Cortex of kidney (tissue), 1 donor: ENCODE results near the gene SPATA32.
"Not testable (repeated sequence)": the region's sequence is repeated elsewhere in the genome, so short reads cannot be mapped to it uniquely, and the experiment has no call there.

Experiments used
- DNase-seq: peaks from one replicate; lab custom pipeline; 2025; lab: John Stamatoyannopoulos, UW

The SPATA32 gene

DNA sequence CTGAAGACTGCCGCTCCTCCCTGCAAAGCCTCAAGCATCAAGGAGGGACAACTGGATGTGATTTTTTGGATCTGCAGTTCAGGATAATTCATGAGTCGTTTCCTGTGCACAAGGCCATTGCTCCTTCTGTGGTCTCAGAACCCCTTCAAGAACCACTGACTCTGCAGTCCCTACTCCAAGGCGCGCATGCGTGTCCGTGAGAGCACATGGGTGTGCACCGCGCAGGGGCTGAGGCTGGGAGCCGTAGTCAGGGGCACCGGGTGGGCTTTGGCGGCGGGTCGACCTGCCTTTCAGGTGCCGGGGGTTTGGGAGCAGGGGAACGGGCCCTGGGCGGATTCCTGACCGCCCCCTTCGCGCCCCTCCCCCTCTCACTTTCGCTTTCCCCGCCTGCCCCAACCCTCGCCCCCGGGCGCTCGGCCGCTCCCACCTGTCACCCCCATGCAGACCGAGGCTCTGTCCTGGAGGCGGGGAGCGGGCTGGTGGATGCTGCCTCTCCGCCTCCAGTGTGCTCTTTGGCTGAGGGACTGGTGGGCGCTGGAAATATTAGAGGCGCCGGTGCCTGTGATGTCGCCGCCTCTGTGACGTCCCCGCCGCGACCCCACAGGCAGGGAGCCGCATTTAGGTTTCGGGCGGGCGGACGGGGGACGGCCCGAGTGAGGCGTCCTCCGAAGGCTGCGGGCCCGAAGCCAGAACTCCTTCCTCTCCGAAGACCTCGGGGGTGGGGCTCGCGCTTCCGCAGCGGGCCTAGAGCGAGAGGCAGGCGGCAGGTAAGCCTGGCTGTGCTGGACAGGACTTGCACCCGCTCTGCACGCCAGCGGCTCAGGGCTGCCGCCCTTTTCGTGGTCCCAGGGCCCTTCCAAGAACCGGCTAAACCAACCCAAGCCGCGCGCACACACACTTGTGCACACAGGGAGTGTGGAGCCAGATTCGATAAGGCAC is at the start of gene SPATA32:
SPATA32 (minus strand) TSS at position 518 of the 939 bp plus-strand sequence; CDS start at position 440, 78 bp downstream.
- DNase-seq, result no peak

DNA sequence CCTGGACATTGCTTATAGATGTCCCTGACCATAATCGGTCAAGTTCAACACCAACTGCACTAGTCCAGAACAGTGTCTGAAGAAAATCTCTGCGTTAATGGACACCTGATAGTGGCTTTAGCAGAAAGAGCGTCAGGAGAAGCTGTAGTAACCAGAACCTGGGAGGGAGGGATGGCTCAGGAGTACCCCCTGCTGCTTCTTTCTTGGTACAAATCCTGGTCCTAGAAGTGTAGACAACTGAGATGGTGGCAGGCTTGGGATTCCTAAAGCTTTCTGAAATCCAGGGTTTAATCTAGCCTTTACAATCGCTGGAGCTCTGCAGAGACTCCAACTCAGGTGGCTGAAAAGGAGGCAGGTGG is 49.5 kb upstream of the SPATA32 start:
- no peak for DNase-seq

- DNase-seq, result no peak
These were observed 48.8 kb upstream of the SPATA32 start for GRCh38 chr17:45310380-45311324.

DNA sequence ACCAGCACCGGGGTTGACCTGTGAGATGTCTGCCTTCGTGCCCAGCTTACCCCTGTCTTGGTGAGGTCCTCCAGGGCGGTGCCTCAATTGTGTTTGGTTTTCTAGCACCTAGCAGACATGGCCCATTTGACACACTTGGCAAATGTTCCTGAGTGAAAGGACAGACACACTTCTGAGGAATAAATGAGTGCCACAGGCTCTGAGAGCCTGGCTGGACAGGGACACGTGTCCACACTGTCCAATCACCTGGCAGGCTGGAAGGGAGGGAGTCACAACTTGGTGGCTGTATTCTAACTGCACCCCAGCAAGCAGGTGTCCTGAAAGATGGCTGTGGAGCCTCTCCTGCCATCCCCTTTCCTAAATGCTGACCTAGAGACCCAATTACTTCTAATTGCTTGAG is 47.5 kb upstream of the SPATA32 start:
- DNase-seq, result no peak

GRCh38 chr17:45308840-45309239 is 46.9 kb upstream of the SPATA32 start:
- DNase-seq, result no peak

GRCh38 chr17:45308016-45308365 is 46.1 kb upstream of the SPATA32 start:
- DNase-seq, result no peak

GRCh38 chr17:45307290-45308015 is 45.6 kb upstream of the SPATA32 start:
- DNase-seq, result no peak

GRCh38 chr17:45306623-45307022 is 44.7 kb upstream of the SPATA32 start:
- DNase-seq, result no peak

- no peak for DNase-seq
These were observed 44.2 kb upstream of the SPATA32 start for GRCh38 chr17:45306094-45306493.

DNA sequence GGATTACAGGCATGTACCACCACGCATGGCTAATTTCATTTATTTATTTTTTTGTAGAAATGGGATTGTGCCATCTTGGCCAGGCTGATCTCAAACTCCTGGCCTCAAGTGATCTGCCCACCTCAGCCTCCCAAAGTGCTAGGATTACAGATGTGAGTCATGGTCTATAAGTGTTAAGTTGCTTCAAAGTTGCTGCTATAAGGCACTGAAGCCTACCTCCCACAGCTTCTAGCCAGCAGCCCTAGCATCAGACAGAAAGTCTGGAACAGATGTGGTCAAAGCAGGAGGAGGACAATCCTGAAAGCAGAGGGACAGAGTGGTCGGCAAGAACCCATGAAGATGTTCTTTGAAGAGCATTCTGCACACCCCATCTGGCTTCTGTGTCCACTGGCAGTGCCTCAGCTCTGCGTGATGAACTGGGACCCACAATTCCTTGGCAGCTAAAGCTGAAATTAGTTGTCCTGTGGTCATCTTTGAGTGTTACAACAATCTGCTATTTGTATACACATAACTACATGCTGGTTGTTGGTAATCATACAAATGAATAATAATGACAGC is 43.7 kb upstream of the SPATA32 start:
- DNase-seq, result no peak

DNA sequence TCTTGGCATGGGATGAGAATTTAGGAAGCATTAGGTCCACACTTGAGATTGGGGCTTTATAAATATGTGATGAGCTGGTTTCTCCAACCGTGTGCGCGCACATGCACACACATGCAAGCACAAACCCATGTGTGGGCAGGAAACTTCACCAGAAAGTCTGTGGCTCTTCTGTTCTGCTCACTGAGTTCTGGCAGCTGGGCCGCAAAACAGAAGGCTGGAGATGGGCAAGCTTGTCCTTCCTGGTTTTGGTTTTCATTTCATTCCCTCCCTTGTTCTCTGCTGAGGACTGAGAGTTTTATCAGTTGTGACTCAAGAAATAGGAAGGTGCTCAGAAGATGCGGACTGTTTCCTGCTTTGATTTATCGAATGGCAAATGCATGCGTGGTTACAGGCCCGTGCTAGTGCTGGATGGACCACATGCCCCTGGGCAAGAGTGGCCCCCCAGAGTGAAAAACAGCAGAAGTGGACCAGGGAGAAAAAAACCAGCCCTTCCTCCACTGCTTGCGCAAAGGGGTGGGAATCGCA is 40.8 kb upstream of the SPATA32 start:
- DNase-seq, result no peak

- not testable (repeated sequence) for DNase-seq
These were observed 40.3 kb upstream of the SPATA32 start for GRCh38 chr17:45302220-45302619.

- DNase-seq, result no peak
These were observed 39.8 kb upstream of the SPATA32 start for GRCh38 chr17:45301674-45302073.

DNA sequence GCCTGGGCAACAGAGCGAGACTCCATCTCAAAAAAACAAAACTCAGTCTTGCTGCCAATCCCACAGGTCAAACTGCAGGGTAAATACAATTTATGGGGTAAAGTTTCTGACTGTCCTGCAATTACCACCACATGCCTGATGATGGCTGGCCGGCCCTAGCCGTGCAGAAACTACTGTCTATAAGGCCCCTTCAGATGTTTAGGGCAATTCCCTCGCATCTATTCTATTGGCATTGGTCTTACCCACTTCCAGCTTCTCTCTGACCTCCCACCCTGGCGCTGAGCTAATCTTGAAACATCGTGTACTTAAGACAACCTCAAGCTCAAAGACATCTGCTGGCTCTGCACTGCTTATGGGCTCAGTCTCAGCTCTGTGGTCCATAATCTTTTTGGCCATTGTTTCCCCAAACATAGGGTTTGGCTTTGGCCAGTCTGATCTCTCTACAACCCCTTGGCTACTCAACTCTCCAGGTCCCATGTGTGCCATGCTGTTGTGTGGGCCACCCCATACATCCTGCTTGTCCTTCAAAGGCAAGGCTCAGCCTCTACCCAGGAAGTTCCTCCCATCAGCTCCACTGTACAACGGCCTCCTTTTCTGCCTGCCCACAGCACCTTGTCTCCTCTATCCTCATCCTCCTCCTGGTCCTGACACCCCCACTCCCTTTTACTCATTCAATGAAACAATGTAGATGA is 38.3 kb upstream of the SPATA32 start:
- DNase-seq, result no peak

DNA sequence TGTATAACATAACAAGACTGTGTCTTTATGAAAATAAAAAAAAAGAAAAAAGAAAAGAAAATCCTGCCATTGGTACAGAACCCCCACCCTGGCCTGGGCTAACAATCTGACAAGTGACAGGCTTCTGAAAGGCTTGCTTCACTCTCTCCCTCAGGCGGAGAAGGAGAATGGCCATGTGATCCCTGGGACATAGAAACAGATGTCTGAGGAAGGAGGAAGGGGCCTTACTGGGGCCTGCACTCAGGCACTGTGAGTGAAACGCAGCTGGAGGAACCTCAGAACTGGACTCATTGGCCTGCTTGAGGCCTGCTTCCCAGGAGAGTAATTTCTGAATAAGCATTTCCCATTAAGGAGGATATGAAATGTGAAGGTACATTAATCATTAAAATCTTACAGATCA is 37.5 kb upstream of the SPATA32 start:
- DNase-seq, result no peak

- no peak for DNase-seq
These were observed 36.8 kb upstream of the SPATA32 start for GRCh38 chr17:45298546-45299285.

GRCh38 chr17:45296833-45297124 is 34.9 kb upstream of the SPATA32 start:
- DNase-seq, result no peak

DNA sequence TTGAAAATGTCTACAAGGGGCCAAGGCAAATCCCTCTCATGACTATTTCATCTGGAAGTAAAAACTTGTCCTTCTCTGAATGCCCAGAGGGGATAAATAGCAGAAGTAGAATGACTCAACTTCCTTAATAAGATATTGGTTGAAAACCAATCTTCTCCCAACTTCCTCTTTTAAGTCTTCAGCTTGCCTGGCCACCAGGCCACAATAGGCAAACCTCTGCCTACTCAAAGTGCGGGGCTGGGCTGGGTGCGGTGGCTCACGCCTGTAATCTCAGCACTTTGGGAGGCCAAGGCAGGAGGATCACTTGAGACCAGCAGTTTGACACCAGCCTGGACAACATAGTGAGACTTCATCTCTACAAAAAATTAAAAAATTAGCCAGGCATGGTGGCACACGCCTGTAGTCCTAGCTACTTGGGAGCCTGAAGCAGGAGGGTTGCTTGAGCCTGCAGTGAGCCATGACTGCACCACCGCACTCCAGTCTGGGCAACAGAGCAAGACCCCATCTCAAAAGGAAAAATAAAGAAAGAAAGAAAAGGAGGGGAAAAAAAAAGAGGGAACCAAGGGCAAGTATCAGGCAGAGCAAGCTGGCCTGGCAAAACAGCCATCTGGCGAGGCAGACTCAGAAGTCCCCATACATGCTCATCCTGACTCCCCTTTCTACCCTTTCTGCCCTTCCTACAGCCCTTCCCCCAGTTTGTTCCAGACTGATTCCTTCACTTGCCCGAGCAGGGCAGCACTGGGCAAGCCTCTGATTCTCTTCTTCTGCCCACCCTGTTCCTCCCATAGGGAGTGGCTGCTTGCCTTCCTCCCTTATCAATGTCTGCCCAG is 34.3 kb upstream of the SPATA32 start:
- DNase-seq, result no peak

- no peak for DNase-seq
These were observed 32.6 kb upstream of the SPATA32 start for GRCh38 chr17:45294506-45294905.
